ENCODE measurements around the gene LAMA2. TPM values are rescaled to one million over a fixed set of nuclear protein-coding genes. Genes with fewer than 3 reads are reported as not detected.

The LAMA2 gene
- total and polyA plus RNA-seq, 2 experiments from 2014 or later: 0.91 to 6.4 TPM

GRCh38 chr6:128883906-128884305 lies 968 bp downstream of the LAMA2 start:
- no peak overlapping the region for H3K4me3 ChIP-seq
- peaks cover 14% of the 10 kb centered on the region for H3K4me1 ChIP-seq (ENCODE audit: insufficient read depth)
- peaks cover 12% of the 10 kb centered on the region for H3K4me1 Mint-ChIP-seq
- DNase-seq (ENCODE audit: low spot score) (no peak), ATAC-seq (no peak)
- H3K27me3 ChIP-seq (ENCODE audit: insufficient read depth): no peaks in the 10 kb centered on the region
- H3K4me3 Mint-ChIP-seq: no peak overlapping the region
- peak overlapping the region; percentile 79 for H3K4me2 ChIP-seq
- no peaks in the 10 kb centered on the region for H4K20me1 ChIP-seq (replicated peaks; ENCODE audit: insufficient read depth)
- no peaks in the 10 kb centered on the region for H3K36me3 Mint-ChIP-seq (ENCODE audit: low read depth)
- H3K36me3 ChIP-seq (ENCODE audit: insufficient read depth): no peaks in the 10 kb centered on the region
- H3K9me3 Mint-ChIP-seq: no peaks in the 10 kb centered on the region
- no peaks in the 10 kb centered on the region for H3K9me2 ChIP-seq (ENCODE audit: insufficient read depth)
- H3K27ac ChIP-seq (ENCODE audit: low read depth): no peak overlapping the region
- TF ChIP-seq ZNF331 (CRISPR knock-in tag; IDR thresholded peaks at IDR 0.05; ENCODE audit: low read depth): no peak
- no peak for TF ChIP-seq NANOG (IDR thresholded peaks at IDR 0.05; ENCODE audit: borderline replicate concordance)
- TF ChIP-seq CTCF (conservative IDR thresholded peaks at IDR 0.05; ENCODE audit: low read depth in 2 of 2): no peak
- TF ChIP-seq ZNF462 (CRISPR knock-in tag; IDR thresholded peaks at IDR 0.05): no peak
- TF ChIP-seq STAT1 (IDR thresholded peaks at IDR 0.05; ENCODE audit: unreplicated experiment): no peak
- TF ChIP-seq EZH2 (IDR thresholded peaks at IDR 0.05; ENCODE audit: low read depth, unreplicated experiment): no peak
- no peak for TF ChIP-seq EZH2phosphoT487 (IDR thresholded peaks at IDR 0.05; ENCODE audit: unreplicated experiment)
- no peak for TF ChIP-seq ZNF114 (CRISPR knock-in tag; IDR thresholded peaks at IDR 0.05)
- no peak for TF ChIP-seq POLR2AphosphoS5 (IDR thresholded peaks at IDR 0.05; ENCODE audit: low read depth)
- no peak for TF ChIP-seq JUNB (IDR thresholded peaks at IDR 0.05; ENCODE audit: unreplicated experiment)
- no peak for TF ChIP-seq ETS1 (IDR thresholded peaks at IDR 0.05)
- TF ChIP-seq CREB1 (CRISPR knock-in tag; IDR thresholded peaks at IDR 0.05; ENCODE audit: low read depth): no peak
- no peak for TF ChIP-seq REST (IDR thresholded peaks at IDR 0.05; ENCODE audit: unreplicated experiment)
- H2AFZ ChIP-seq: no peak overlapping the region
- peaks cover 7% of the 10 kb centered on the region for H3K27me3 Mint-ChIP-seq (ENCODE audit: insufficient read depth, low read depth, poor library complexity)
- H3K27ac Mint-ChIP-seq: no peak overlapping the region
- no peaks in the 10 kb centered on the region for H3K79me2 ChIP-seq (replicated peaks; ENCODE audit: insufficient read depth)
- no peaks in the 10 kb centered on the region for H3F3A ChIP-seq (replicated peaks; ENCODE audit: low read depth)
